Pancreas (tissue), 10 donors: Measurements from ENCODE around the gene UVRAG. TPM values are rescaled to one million over a fixed set of nuclear protein-coding genes. Genes with fewer than 3 reads are reported as not detected.
A peak's percentile ranks its signal among the peaks of the same experiment; 100 is the strongest.

Experiments used
- ATAC-seq, 4 donors: fragments of 200-7000 bp; cut with Tn5 transposase; one replicate each; pipeline versions ENCODE4 v1.8.0 to v1.9.1; 2020; ENCODE audit warnings: mild to moderate bottlenecking in 4 of 4, moderate library complexity in 4 of 4
- DNase-seq, 6 donors: peaks; one replicate each; pipeline ENCODE4 v3.0.0-alpha.2; 2020
- FAIRE-seq: peaks from 2 replicates; lab custom pipeline; 2012; peaks lifted over from hg19 to GRCh38; lab: Jason Lieb, UNC
- H3K27ac ChIP-seq, 4 donors: fragments of 200-600 bp; sonication (generic); 1 replicate in 3 of 4; 2 replicates in 1 of 4; pipeline versions ENCODE4 v1.5.0 to v1.8.0; 2020
- H3K27me3 ChIP-seq, 4 donors: fragments of 200-600 bp; one replicate each; pipeline ENCODE4 v1.8.0; 2021
- H3K36me3 ChIP-seq, 3 donors: fragments of 200-600 bp; sonication (generic) in 1 of 3; one replicate each; pipeline versions ENCODE4 v1.5.0 to v1.8.0; 2020 to 2021
- H3K4me1 ChIP-seq, 3 donors: fragments of 200-600 bp; one replicate each; pipeline ENCODE4 v1.8.0; 2021
- H3K4me3 ChIP-seq, 4 donors: fragments of 200-600 bp; sonication (generic) in 2 of 4; one replicate each; pipeline versions ENCODE4 v1.5.0 to v1.8.0; 2020 to 2021
- H3K9me3 ChIP-seq, 4 donors: fragments of 200-600 bp; one replicate each; pipeline ENCODE4 v1.8.0; 2021
- CTCF ChIP-seq, 4 donors: fragments of 200-600 bp; sonication (generic) in 3 of 4; IDR thresholded peaks; one replicate each; pipeline versions ENCODE4 v1.5.0 to v1.8.0; 2021; ENCODE audit warnings: antibody characterized with exemption in 4 of 4
- WGBS, 2 donors: extraction: QIAGEN DNeasy Blood & Tissue Kit; methylation state at CpG; one replicate each; pipeline ENCODE4 v1.1.7; 2013; 5-methylcytosine and 5-hydroxymethylcytosine counted together
- intact Hi-C, 3 donors: fragments of 100-400 bp; cut with DNase I; formaldehyde crosslinking; loops; one replicate each; pipeline versions ENCODE4 v1.11.1 to v1.14.2; 2022
- polyA plus RNA-seq, 2 donors: library from polyadenylated mRNA; stranded (reverse); fragments of 200-250 nt; gene quantifications; one replicate each; pipeline ENCODE4 v1.2.3, GENCODE V29; 2013
- total RNA-seq, 6 donors: library from RNA; stranded (reverse); fragmentation: NEBNext Ultra II Directional in 4 of 6; extraction: Animal tissue kit (Norgen Biotek cat#: 25700) in 4 of 6; gene quantifications; one replicate each; pipeline versions ENCODE4 v1.2.1 to v1.2.4, GENCODE V29; 2021 to 2023
- donor health status: healthy with polysubstance abuse.
- donor health status: DM: no; HTN: no; CAD: no; lungs with moderate emphysema.
- donor health status: DM: no; HTN: no; CAD: no.
- donor health status: control.
- donor health status: control.
- donor health status: Bipolar disorder and iron deficiency.
- donor health status: DM: yes; HTN: yes; CAD: no.
- donor health status: DM: no; HTN: no; CAD: no.
- donor health status: DM: no; HTN: no; CAD: no.
- donor health status: DM: yes; HTN: yes; CAD: no.

Gene UVRAG
- total and polyA plus RNA-seq, 8 donors: 3.3 to 17.2 (median 7.6) TPM

GRCh38 chr11:75789521-75789920, 25.5 kb upstream of the UVRAG start:
- no peak for FAIRE-seq
- Histone ChIP-seq H3K4me3 (no peak overlapping the region), H3K4me1 (peaks cover 0 to 3% (median 0%) of the 10 kb centered on the region in 3 donors), H3K27ac (no peak overlapping the region), H3K36me3 (no peaks in the 10 kb centered on the region), H3K27me3 (no peaks in the 10 kb centered on the region), H3K9me3 (no peaks in the 10 kb centered on the region)
- WGBS, 2 donors: 93 to 94% methylated on average over 3 of the region's 3 CpGs
- no peak for ATAC-seq
- TF ChIP-seq CTCF (IDR thresholded peaks at IDR 0.05): no peak
- DNase-seq: no peak
- intact Hi-C loops: no loop called here

DNA sequence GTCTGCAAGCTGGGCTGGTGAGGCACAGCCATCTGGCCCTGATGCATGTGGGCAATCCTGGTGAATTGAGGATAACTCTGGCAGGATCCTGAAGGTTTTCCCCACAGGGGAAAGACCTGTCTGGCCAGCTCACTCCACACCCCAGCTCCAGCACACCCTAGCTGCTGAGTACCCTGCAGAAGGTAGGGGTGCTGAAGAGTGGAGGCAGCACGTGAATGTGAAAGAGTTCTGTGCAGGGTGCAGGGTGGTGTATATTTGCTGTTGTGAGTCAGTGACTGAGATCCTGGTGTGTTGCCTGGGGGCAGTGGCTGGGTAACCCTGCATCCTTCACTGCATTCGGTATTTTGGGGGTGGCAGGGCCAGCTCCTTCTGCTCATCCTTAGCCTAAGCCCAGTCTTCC, 24.0 kb upstream of the UVRAG start:
- TF ChIP-seq CTCF (IDR thresholded peaks at IDR 0.05): no peak
- intact Hi-C loops: no loop called here
- DNase-seq (no peak), ATAC-seq (no peak), FAIRE-seq (no peak)
- Histone ChIP-seq H3K4me1 (peaks cover 0 to 10% (median 7%) of the 10 kb centered on the region in 3 donors), H3K4me3 (no peak overlapping the region), H3K27ac (no peak overlapping the region), H3K36me3 (no peaks in the 10 kb centered on the region), H3K9me3 (no peaks in the 10 kb centered on the region), H3K27me3 (no peaks in the 10 kb centered on the region)
- 90 to 94% methylated on average over 2 of the region's 2 CpGs for WGBS, 2 donors

- TF ChIP-seq CTCF (IDR thresholded peaks at IDR 0.05): no peak
- intact Hi-C loops: no loop called here
- Histone ChIP-seq H3K36me3 (no peaks in the 10 kb centered on the region), H3K27me3 (no peaks in the 10 kb centered on the region), H3K4me1 (peaks cover 0 to 11% (median 8%) of the 10 kb centered on the region in 3 donors), H3K9me3 (no peaks in the 10 kb centered on the region), H3K4me3 (no peak overlapping the region), H3K27ac (no peak overlapping the region)
- WGBS, 2 donors: 91 to 93% methylated on average over 6 of the region's 6 CpGs
- DNase-seq (no peak), FAIRE-seq (no peak), ATAC-seq (no peak)
Observed at GRCh38 chr11:75792127-75792731, 22.8 kb upstream of the UVRAG start.

GRCh38 chr11:75792997-75793800, 21.8 kb upstream of the UVRAG start:
- intact Hi-C loops: no loop called here
- DNase-seq: peak in 1 of 6 donors; percentile 12
- FAIRE-seq: no peak

More at GRCh38 chr11:75792997-75793800, 21.8 kb upstream of the UVRAG start:
- Histone ChIP-seq H3K4me1 (peaks cover 0 to 11% (median 8%) of the 10 kb centered on the region in 3 donors), H3K9me3 (no peaks in the 10 kb centered on the region), H3K27ac (no peak overlapping the region), H3K4me3 (no peak overlapping the region), H3K36me3 (no peaks in the 10 kb centered on the region), H3K27me3 (no peaks in the 10 kb centered on the region)
- ATAC-seq: no peak
- TF ChIP-seq CTCF (IDR thresholded peaks at IDR 0.05): no peak
- 83 to 85% methylated on average over 12 of the region's 12 CpGs for WGBS, 2 donors
